Activated naive CD4-positive, alpha-beta T cell treated with anti-CD3 and anti-CD28 coated beads, Interleukin-2, amount 50 U/mL, for 16 hours (primary cell): Measurements from ENCODE around the gene LDLRAD4.
A peak's percentile ranks its signal among the peaks of the same experiment; 100 is the strongest.
"Not testable (repeated sequence)": the region's sequence is repeated elsewhere in the genome, so short reads cannot be mapped to it uniquely, and the experiment has no call there.

Experiments used
- DNase-seq: peaks from one replicate; pipeline ENCODE4 v3.0.0-alpha.2; 2020

The LDLRAD4 gene

DNA sequence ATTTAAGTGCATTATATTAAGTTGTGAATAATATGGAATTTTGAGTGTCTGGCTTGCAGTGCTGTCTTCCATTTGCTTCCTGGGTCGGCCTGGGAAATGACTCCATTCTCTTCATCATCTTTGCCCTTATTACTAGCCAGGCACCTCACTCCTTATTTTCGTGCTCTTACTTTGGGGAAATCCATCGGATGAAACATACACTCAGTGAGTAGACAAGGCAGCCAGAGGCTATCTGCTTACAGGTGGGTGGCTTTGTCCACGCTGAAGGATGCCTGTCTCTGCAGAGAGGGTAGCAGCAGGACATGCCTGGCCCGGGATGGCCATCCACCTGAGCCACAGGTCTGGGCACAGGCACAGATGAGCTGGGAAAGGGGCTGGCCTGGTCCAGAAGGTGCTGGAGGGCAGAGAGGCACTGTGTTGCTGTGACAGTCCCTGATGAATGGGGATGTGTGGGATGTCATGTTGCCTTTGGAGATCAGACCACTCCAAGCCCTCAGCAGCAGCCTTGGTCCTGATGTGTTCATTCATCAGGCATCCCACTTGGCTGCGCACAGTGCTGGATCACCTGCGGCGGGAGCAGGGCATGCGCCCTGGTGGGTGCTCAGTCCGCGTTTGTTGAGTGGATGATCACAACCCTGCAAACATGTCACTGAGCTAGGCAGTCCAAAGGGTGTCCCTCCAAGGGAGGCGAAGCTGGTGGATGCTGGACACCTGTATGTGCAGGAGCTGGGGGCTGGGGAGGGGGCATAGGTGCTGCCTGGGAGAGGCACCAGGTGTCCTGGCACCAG lies 236.0 kb downstream of the LDLRAD4 start:
- DNase-seq: no peak

DNA sequence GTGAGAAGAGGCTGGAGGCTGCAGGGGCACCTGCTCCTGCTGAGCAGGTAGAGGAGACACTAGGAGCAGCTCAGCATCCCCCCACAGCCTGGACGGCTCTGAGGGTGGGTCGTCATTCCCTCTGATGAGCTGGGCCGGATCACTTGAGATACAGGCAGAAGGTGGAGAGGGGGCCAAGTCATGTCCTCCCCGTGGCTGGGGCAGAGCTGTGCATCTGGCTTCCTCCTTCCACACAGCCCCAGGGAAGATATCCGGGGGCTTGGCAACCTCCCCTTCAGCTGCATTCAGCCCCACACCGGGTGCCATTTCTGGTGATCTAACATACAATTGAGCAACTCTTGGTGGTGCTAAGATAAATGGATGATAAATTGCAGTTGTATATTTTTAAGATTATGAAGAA lies 236.9 kb downstream of the LDLRAD4 start:
- no peak for DNase-seq

DNA sequence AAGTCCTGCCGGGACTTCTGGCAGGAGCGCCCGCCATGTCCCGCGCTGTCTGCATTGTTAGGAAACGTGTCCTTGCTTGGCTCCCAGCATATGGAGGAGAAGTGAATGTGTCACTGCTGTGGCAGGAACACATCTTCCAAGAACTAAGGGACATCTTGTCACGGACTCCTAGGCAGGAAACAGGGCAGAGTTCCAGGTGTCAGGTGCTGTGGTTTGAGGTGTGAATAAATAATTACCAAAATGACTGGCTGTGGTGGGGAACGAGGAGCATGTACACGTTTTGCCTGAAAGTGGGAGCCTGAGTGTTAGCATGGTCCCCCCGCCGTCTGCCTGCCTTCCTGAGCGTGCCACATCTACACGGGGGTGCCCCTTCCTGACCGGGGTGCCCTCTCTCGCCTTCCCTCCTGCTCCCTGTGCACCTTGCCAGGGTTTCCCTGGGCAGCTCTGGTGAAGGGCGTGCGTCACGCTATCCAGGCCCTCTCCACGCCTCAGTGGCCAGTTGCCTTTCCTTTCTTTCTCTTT lies 237.5 kb downstream of the LDLRAD4 start:
- peak; percentile 30 for DNase-seq

DNA sequence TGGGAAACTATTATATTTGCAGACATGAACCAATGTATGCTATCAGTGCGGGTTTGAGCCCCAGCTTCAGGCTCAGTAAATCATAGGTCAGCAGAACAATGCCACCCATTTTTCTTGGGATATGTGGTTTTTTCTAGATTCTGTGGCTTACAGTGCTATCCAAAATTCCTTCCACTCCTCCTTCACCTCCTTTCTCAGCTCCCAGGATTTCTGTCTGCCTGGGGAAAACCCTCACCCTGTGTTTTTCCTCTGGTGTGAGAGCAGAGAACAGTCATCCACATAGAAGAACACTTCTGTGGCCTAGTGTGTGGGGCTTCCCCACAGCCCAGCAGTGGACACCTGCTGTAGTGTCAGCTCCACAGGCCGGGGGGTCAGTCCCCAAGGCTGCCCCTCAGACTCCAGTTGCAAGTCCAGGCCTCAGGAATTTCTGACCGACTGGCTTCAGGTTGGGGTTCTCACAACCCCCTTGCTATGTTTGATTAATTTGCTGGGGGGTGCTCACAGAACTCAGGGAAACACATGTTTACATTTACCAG lies 238.2 kb downstream of the LDLRAD4 start:
- DNase-seq: no peak

DNA sequence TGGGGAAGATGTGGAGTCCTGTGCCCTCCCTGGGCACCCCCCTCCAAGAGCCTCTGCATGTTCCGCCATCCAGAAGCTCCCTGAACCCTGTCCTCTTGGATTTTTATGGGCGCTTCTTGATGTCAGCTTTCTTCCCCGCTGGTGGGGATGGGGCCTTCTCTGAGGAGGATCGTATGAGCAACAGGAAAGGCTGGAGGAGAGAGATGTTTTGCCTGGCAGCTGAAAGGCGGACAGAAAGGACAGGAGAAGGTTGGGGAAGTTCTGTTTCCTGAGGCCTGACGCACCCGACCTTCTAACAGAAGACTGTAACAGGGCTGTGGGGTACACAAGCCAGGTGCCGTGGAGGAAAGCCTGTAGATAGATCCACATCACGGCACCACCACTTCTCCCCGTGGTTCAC lies 238.8 kb downstream of the LDLRAD4 start:
- DNase-seq: no peak

DNA sequence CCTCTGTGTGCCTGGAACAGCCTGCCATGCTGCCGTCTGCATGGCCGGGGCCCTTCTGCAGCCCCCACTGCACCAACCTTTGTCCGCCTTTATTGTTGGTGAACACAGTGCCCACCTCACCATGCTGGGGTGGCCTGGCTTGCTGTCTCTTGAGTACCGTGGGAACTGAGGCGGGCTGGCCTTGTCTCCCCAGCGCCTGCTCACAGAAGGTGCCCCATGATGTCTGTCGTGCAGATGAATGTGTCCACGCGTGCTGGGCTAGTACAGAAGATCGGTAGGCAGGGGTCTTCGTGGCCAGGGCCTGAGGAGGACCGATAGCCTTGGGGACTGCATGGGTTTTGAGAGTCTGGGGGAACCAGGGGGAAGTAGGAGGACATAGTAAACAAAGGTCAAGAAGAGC lies 242.4 kb downstream of the LDLRAD4 start:
- DNase-seq: no peak

DNA sequence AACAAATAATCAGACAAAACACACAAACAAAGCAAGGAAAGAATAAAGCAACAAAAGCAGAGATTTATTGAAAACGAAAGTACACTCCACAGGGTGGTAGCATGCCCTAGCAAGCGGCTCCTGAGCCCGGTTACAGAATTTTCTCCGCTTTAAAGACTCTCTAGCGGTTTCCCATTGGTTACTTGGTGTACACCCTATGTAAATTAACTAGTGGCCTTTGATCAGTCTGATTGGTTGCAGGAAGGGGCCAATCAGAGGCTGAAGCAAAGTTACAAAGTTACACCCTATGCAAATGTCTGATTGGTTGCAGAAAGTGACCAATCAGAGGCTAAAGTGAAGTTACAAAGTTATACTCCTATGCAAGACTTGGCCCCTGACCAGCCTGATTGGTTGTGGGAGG lies 242.9 kb downstream of the LDLRAD4 start:
- no peak for DNase-seq

DNA sequence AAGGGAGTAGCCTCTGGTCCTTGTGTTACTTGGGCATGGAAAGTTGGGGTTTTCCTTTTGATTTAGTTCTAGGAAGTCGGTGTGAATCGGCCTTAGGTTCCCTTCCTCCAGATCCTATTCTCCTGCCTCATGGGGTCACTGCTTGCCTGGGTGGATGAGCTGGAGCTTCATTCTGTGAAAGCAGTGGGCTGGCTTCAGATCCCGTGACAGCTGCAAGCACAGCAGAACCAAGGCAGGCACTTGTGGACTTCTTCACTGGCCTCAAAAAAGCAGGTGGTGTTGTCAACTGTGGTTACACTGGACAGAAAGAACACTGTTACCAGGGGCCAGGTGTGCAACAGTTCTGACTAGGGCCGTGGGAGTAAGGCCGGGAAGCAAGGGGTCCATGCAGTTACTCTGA lies 243.4 kb downstream of the LDLRAD4 start:
- no peak for DNase-seq

DNA sequence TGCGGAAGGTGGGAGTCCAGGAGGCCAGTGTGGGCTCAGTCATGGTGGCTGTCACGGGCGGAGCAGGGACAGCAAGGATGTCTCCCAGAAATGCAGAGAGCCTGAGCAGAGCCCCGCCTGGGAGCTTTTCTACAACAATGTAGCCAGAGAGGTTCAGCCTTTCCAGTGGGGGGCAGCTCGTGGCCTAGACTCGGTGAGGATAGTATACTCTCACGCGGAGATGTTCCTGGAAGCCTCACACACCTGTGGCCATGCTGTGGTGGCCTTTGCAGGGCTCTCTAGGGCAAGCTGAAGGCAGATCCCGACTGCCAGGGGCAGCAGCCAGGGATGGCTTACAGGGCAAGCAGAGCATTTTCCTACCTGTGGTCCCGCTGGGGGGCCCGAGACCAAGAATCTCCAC lies 244.1 kb downstream of the LDLRAD4 start:
- DNase-seq: no peak

DNA sequence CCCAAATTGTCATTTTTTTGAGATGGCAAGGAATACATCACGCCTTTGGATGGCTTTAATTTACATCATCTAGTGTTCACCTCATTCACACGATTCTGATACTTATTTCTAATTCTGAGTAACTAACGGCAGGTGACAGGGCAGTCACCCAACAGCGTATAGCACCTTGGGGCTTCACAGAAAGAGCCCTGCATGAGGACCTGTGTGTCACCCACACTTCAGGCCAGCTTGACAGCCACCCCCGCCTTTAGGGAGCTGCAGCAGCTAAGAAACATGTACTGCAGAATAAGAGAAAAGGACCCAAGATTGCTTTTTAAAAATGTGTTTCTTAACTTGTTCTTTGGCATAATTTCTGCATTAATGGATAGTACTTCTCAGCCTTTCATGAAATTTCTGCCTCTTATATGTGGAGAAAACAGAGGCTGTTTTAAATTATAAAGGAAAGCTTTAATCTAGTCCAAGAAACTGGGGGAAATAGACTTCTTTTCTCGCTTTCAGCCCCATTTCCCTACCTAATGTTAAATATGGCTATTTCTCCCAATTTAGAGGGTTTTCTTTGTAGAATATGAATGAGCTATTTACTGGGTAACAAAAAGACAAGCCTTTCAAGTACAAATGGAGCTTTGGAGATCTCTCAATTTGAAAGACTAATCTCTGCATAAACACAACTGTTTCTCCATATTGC lies 245.1 kb downstream of the LDLRAD4 start:
- DNase-seq: no peak

DNA sequence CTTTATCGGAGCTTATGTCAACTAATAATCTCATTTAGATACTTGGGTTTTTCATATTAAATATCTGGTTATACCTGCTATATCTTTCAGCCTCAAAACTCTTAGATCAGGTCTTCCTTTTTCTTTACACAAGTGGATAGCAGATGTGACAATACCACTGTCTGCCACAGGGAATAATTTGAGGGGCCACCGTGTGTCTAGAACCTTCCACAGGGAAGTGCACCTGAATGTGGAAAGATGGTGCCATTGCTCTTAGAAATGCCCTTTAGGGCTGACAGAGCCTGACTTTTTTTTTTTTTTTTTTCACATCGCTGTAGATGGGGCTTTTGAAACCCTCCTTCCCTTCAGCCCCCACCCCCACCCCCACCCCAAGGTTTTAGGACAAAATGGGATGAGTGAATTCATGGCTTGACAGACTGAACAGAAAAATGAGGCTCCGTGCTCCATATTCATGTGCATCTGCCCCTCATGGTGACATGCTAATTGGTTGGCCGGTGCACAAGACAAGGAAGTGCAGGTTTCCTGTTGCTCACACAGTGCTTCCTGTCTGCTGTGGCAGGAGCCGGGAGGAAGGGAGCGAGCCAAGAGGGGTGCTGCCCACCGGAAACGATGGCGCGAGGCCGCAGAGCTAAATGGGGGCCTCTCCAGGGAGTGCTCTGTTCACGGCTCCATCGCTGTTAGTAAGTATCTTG lies 246.0 kb downstream of the LDLRAD4 start:
- DNase-seq: peak; percentile 52

DNA sequence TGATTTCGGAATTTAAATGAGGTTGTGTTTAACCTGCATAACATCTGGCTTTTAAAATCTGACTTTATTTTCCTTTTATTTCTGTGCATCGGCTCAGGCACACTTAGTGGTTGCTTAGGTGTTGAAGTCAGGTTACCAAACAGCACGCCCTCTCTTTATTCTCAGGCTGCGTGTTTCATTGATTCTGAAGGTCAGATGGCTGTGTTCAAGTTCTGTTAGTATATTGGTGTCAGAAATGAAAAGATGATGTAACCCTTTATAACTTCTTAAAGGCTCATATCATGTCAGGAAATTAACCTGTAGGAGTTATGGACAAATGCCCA lies 246.5 kb downstream of the LDLRAD4 start:
- DNase-seq: no peak

DNA sequence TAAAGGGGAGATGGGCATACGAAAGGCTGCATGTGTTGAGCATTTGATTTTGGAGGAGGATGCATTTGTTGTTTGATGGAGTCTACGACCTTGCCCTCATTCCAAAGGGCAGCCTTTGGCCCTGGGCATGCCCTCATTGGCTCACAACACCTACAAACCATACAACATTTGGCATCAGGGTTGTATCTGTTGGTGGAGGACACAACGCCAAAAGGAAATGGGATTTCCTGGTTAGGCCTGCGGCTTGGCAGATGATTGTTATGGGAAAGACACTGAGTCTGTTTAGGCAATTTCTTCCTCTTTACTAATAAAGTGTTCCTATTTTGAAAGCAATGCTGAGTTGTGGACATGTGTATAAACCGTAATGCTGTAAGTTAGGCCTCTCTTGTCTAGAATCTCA lies 246.9 kb downstream of the LDLRAD4 start:
- no peak for DNase-seq

DNA sequence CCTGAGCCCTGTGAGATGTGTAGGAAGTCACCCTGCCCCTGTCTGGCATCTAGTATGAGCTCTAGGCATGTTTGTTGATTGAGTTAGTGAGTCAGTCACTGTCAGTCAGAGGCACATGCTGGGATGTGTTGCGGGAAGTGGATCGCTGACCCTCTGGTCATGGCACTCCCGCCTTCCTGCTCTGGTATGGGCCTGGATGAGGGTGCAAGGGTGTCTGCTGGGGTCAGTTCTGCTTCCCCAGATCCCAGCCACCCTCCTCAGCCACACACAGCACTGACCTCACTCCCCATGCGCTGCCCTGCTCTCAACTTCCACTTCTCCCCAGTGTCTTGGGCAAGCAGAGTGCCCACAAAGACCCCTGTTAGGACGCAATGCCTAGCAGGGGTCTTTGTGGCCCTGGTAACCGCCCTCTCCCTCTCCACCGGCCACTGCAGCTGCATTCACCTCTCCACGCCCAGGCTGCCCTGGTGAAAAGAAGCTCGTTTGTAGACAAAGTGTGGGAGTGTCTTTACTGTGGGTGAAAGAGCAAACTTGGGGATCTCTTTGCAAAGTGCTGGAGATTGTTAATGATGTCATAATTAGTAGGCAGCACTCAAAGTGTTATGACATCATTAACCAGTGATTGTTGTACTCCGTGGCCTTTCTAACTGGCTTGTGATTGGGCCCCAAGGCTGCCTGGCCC lies 252.1 kb downstream of the LDLRAD4 start:
- DNase-seq: no peak

DNA sequence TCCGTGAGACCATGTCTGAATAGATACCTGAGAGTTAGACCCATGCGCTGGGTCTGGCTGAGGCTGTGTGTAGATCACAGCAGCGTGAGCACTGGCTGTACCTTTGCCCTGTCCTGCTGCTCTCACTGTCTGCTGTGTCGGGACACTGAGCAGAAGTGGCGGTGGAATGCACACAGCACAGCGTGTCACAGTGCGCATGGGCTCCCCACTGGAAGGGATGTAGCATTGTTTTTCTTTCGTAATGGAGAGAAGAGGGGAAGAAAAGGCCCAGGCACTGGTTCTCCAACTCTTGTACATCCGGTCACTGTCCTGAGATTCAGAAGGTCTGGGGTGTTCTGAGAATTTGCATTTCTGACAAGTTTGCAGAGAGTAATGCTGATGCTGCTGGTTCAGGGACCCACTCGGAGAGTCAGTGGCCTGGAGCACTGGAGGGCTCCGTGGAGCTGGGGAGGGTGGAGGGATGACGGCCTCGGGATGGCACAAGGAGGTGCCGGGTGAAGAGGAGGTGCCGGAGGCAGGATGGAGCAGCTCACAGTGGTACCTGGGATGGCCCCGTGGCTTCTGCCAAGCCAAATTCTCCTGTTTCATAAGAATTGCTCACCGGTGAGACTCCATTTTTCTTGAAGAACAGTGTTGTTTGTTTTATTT lies 252.8 kb downstream of the LDLRAD4 start:
- no peak for DNase-seq

DNA sequence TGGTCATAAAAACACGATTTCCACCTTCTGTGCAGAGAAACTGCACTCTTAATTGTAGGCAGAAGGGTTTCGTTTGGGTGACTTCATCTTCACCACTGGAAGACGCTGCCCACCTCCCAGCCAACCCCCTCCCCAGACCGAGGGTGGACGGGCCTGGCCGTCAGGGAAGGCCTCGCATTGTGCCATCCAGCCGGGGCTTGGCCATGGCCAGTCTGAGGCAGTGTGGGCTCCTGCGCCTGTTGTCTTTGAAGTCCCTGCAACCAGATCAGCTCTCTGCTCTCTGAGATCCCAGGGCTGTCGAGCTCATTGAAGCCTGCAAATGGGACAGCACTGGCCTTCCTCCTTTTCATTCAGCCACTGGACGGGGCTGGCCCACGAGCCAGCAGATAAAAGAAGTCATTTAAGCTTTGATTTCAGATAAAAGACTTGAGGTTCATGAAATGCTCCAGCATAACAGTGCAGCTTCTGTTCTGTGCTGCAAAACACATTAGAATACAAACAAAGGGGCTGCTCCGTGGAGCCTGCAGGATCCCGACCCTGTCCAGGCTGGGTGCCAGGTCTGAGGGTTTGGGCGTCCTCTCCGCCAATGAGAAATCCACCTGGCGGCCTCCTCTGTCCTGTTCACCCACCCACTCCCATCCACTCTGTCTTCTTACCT lies 253.5 kb downstream of the LDLRAD4 start:
- DNase-seq: no peak

DNA sequence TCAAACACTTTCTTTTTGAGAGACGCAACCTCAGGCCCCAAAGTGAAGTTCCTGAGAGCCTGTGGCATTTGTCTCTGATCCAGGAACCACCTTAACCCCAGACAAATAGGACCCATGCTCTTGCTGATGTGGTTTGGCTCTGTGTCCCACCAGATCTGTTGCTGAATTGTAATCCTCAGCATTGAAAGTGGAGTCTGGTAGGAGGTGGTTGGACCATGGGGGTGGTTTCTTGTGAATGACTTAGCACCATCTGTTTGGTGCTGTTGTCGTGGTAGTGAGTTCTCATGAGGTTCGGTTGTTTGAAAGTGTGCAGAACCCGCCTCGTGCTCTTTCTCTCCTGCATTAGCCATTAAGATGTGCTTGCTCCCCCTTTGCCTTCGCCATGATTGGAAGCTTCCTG lies 255.2 kb downstream of the LDLRAD4 start:
- no peak for DNase-seq

DNA sequence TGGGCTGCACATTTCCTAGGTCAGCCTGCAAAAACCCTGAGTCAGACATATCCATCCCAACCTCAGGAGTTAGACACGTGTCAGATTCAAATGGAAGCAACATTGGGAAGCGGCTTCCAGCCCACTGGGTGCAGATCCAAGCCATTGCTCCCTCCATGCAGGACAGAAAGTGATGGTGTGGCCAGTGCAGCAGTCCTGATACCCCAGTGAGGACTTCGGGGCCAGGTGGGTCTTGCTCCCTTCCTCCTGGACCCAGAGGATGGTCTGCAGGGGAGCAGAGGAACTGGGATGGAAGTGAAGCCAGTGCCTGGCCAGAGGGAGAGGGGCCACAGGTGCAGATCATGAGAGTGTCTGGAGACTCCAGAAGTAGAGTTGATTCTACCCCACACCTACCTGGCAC lies 255.8 kb downstream of the LDLRAD4 start:
- DNase-seq: no peak

DNA sequence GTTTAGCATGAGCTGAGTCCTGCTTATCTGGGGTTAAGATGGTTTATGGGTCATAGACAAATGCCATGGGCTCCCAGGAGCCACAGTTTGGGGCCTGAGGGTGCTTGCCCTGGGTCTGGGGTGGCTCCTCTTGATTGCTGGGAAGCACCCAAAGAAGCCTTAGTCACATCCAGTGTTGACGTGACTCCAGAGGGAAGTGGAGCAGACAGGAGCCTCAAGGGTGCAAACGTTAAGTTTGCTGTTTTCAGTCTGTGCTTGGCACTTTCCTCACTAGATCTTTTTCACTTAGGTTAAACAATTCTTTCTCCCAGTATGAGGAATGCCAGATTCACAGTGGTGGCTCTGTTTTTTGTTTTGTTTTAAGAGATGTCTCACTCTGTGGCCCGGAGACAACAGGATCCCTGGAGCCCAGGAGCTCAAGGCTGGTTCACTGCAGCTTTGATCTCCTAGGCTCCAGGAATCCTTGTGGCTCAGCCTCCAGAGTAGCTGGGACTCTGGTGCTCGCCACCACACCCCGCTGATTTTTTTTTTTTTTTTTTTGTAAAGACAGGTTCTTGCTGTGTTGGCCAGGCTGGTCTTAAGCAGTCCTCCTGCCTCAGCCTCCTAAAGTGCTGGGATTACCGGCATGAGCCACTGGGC lies 256.5 kb downstream of the LDLRAD4 start:
- DNase-seq: no peak

DNA sequence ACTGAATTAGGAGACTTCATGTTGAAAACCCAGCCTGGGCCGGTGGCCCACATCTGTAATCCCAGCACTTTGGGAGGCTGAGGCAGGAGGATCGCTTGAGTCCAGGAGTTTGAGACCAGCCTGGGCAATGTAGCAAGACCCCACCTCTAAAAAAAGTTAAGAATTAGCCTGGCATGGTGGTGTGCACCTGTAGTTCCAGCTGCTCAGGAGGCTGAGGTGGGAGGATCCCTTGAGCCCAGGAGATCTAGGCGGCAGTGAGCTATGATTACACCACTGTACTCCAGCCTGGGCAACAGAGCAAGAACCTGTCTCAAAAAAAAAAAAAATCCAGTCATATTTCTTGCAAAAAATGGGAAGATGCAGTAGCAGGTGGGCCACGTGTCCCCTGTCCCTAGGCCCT lies 257.8 kb downstream of the LDLRAD4 start:
- DNase-seq: not testable (repeated sequence)

DNA sequence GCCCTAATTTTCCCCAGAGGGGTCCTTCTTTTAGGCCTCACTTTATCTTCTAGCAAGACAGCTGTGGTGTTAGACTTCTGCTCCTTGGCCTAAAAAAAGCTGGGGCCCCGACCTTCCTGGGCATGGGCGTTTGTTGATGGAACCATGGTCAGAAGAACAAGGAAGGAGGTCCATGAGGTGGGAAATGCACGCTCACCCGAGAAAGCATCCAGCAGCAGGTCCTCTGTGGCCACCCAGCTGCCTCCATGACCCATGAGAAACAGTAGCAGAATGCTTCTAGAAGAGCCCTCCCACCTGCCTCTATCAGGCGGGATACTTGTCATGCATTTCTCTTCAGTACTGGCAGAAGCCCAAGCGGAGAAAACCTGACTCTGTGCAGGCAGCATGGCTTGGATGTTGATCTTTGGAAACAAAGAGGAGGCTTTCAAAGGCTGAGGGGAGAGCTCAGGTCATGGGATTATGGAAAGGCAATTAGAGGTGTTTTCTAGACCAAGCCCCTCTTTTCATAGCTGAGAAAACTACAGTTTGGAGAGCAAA lies 258.7 kb downstream of the LDLRAD4 start:
- DNase-seq: no peak
